ENCODE results near the gene SEC31B.

SEC31B gene

DNA sequence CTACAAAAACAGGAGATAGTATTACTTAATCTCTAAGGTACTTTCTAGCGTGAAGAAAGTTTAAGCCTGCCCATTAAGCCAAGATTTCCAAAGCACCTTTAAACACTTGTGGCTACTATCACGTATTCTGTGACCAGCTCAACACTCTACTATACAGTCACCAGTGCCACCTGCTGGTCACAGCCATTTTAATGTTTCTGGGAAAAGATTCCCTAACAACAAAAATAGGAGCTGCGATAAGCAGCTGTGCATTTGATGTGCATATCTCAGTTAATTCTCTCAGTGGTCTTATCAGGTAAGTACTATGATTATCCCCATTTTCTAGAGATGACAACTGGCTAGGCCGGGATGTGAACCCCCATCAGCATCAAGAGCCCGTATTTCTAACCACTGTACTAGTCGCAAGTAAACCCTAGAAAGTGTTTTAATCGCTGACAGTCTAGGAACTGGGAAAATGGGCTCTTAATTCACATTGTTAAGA is 860 bp downstream of the SEC31B start:
- peaks cover 20% of the 10 kb centered on the region for H3K36me3 Mint-ChIP-seq
- no peaks in the 10 kb centered on the region for H3K9me3 Mint-ChIP-seq
- no peak overlapping the region for H3K27ac Mint-ChIP-seq
- ATAC-seq (ENCODE audit: low read depth) (peak; percentile 63), DNase-seq (ENCODE audit: low spot score in 2 of 2) (peak; percentile 32 to 43)
- H3K27me3 Mint-ChIP-seq, result peaks cover 3% of the 10 kb centered on the region
- no peak overlapping the region for H3K4me3 Mint-ChIP-seq
- H3K4me1 Mint-ChIP-seq, result peaks cover 5% of the 10 kb centered on the region

DNA sequence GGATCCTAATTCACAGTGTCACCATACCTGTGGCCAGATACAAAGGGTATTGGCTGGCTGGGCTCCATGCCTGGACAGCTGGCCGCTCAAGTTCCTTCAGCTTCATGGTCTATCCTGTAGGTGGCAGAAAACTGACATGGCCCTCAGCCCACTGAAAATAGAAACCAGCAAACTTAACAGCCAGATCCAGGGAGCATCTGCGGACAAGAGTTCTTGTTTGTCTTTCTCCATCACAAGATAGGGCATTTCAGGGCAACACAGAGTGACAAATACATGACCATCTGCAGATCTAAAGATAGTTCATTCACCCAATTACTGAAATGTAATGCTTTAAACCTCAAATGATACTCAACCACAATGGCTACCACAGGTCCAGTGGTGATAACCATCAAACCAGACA is 2.8 kb downstream of the SEC31B start:
- H3K4me3 Mint-ChIP-seq, result no peak overlapping the region
- H3K9me3 Mint-ChIP-seq, result no peaks in the 10 kb centered on the region
- ATAC-seq (ENCODE audit: low read depth) (no peak), DNase-seq (ENCODE audit: low spot score in 2 of 2) (no peak)
- H3K27ac Mint-ChIP-seq, result no peak overlapping the region
- peaks cover 5% of the 10 kb centered on the region for H3K4me1 Mint-ChIP-seq
- peaks cover 19% of the 10 kb centered on the region for H3K36me3 Mint-ChIP-seq
- H3K27me3 Mint-ChIP-seq, result peaks cover 3% of the 10 kb centered on the region

DNA sequence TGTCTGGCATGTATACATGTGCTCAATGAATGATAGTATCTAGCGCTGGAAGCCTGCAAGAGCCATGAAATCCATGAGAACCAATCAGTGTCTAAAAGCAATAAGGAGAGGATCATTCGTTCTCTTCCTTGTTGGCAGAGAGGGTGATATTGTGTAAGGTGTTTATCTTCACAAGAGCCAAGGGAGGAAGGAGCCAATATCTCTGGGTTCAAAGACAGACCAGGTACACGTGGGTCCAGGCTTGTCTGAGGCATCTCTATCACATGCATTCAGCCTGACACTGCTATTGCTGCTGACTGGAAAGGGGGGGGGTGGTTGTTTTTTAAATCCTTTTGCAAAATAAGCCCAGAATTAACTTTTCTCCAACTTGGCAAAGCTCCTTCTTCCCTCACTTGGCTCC is 4.0 kb downstream of the SEC31B start:
- DNase-seq (ENCODE audit: low spot score in 2 of 2) (no peak), ATAC-seq (ENCODE audit: low read depth) (no peak)
- peaks cover 5% of the 10 kb centered on the region for H3K4me1 Mint-ChIP-seq
- H3K27me3 Mint-ChIP-seq, result peaks cover 3% of the 10 kb centered on the region
- H3K9me3 Mint-ChIP-seq, result no peaks in the 10 kb centered on the region
- H3K36me3 Mint-ChIP-seq, result peaks cover 22% of the 10 kb centered on the region
- no peak overlapping the region for H3K4me3 Mint-ChIP-seq
- no peak overlapping the region for H3K27ac Mint-ChIP-seq

DNA sequence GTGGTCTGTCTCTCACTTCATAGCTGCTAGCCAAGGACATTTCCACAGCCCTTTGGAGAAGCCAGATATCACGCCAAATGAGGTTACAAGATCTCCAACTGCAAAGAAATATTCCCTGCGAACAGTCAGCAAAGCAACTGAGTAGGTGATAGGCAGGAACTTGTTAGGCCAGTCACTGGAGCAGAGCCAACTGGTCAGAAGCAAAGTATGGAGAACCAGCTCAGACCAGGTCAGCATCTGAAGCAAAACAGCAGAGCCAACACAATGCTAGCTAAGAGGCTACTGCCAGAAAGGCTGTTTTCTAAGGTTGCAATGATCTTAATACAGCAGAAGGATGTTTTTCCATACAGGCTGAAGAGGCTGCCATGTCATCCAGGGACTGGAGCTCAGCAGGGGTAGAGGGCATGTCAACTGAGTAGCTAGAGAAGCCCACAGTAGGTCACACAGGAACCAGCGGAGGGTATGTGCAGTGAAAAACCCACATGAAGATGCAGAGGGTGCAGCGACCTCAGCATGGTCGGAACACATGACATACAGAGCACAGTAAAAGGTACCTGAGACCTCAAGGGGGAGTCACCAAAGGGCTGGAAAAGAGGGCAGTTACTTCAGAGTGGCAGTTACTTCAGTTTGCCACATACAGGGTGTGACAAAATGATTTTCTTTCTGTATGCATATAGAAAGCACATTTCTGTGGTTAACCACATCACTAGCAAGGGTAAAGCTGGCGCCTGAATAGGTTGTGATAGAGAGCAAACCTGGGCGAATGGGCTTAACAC is 8.9 kb downstream of the SEC31B start:
- no peak overlapping the region for H3K4me3 Mint-ChIP-seq
- H3K36me3 Mint-ChIP-seq, result peaks cover 17% of the 10 kb centered on the region
- no peaks in the 10 kb centered on the region for H3K27me3 Mint-ChIP-seq
- H3K27ac Mint-ChIP-seq, result no peak overlapping the region
- no peak for ATAC-seq (ENCODE audit: low read depth)
- no peaks in the 10 kb centered on the region for H3K9me3 Mint-ChIP-seq
- DNase-seq (ENCODE audit: low spot score in 2 of 2), result no peak
- H3K4me1 Mint-ChIP-seq, result no peaks in the 10 kb centered on the region

DNA sequence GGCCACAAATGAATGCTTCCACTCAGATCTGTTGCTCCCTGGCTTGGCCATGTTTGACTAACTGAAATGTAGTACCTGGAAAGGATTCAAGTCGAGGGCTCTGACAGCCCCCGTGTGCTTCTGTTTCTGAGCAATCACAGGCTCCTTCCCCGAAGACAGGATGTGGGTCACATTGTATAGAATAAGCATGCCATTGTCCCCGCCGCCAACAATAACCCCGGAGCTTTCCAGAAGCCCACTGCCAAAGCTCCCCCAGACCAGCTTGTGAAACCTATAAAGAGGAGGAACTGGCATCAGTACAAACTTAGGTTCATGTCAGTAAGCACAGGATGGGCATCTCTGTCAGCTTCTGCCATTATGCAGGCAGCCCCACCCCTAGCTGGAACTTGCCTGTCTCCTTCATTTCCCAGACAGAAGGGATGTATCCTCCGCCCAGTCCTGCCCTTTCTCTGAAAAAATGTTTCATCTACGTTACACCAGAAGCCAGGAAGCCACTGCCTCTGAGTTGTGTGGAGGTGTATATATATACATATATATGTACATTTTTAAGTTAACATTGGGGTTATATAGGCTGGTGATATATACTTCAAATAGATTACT is 10.3 kb downstream of the SEC31B start:
- no peak overlapping the region for H3K27ac Mint-ChIP-seq
- no peaks in the 10 kb centered on the region for H3K4me1 Mint-ChIP-seq
- DNase-seq (ENCODE audit: low spot score in 2 of 2) (no peak), ATAC-seq (ENCODE audit: low read depth) (no peak)
- H3K4me3 Mint-ChIP-seq, result no peak overlapping the region
- H3K27me3 Mint-ChIP-seq, result no peaks in the 10 kb centered on the region
- peaks cover 24% of the 10 kb centered on the region for H3K36me3 Mint-ChIP-seq
- no peaks in the 10 kb centered on the region for H3K9me3 Mint-ChIP-seq

DNA sequence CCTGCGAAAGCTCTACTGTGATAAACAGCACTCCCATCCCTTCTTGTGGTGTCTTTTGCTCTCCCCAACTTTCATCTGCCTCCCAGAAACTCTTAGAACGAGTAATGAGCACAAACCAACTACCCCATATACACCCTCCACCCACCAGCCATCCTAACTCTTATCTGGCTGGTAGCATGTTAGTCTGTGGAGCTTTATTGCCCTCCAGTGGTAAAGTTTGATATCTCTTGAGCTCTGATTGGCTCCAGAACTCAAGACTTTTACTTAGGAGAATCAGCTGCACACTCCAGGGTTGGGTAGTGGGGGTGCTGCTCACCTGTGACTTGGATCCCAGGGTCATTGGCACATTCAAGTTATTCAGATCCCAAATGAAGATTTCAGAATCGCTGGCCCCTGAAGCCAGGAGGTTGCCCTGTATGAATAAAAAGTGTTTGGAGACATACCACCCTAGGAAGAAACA is 10.9 kb downstream of the SEC31B start:
- no peaks in the 10 kb centered on the region for H3K27me3 Mint-ChIP-seq
- H3K4me3 Mint-ChIP-seq, result no peak overlapping the region
- H3K36me3 Mint-ChIP-seq, result peaks cover 25% of the 10 kb centered on the region
- peak; percentile 63 for ATAC-seq (ENCODE audit: low read depth)
- DNase-seq (ENCODE audit: low spot score in 2 of 2), result peak in 1 of 2 donors; percentile 16
- H3K27ac Mint-ChIP-seq, result no peak overlapping the region
- no peaks in the 10 kb centered on the region for H3K9me3 Mint-ChIP-seq
- no peaks in the 10 kb centered on the region for H3K4me1 Mint-ChIP-seq

DNA sequence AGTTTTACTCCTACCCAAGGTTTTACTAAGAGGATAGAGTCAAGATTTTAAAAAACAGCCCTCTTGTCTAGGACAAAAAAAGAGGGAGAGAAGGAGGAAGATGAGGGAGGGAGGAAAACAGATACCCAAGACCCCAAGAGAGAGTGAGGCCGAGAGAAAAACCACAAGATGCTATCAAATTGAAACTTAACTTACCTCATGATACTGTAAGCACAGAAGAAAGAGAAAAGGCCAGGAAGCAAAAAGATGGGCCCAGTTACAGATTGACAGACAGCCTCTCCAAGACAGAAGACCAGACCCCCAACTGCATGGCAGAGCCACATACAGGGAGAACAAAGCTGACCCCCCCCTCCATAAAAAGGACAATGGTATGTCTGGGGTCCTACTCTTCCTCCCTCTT is 11.4 kb downstream of the SEC31B start:
- Mint-ChIP-seq H3K36me3 (peaks cover 25% of the 10 kb centered on the region), H3K27ac (no peak overlapping the region), H3K4me3 (no peak overlapping the region), H3K9me3 (no peaks in the 10 kb centered on the region), H3K27me3 (no peaks in the 10 kb centered on the region), H3K4me1 (no peaks in the 10 kb centered on the region)
- no peak for ATAC-seq (ENCODE audit: low read depth)
- no peak for DNase-seq (ENCODE audit: low spot score in 2 of 2)

DNA sequence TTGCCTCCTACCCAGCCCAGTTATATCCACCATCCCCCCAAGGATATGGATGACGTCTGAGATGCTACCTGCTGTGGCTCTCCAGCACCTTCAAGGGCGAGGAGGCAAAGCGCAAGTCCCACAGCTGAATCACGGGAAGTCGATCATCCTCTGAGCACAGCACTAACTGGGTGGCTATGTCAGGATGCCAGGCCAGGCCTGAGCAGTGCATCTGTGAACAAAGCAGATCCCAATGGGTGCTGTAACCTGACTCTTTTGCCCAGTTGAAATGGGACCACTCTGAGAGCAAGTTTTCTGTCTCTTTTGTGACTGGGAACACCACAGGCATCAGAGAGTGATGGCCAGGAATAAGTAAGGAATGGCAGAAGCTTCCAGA is 12.3 kb downstream of the SEC31B start:
- DNase-seq (ENCODE audit: low spot score in 2 of 2) (no peak), ATAC-seq (ENCODE audit: low read depth) (no peak)
- Mint-ChIP-seq H3K36me3 (peaks cover 22% of the 10 kb centered on the region), H3K9me3 (no peaks in the 10 kb centered on the region), H3K27me3 (no peaks in the 10 kb centered on the region), H3K4me1 (no peaks in the 10 kb centered on the region), H3K27ac (no peak overlapping the region), H3K4me3 (no peak overlapping the region)

DNA sequence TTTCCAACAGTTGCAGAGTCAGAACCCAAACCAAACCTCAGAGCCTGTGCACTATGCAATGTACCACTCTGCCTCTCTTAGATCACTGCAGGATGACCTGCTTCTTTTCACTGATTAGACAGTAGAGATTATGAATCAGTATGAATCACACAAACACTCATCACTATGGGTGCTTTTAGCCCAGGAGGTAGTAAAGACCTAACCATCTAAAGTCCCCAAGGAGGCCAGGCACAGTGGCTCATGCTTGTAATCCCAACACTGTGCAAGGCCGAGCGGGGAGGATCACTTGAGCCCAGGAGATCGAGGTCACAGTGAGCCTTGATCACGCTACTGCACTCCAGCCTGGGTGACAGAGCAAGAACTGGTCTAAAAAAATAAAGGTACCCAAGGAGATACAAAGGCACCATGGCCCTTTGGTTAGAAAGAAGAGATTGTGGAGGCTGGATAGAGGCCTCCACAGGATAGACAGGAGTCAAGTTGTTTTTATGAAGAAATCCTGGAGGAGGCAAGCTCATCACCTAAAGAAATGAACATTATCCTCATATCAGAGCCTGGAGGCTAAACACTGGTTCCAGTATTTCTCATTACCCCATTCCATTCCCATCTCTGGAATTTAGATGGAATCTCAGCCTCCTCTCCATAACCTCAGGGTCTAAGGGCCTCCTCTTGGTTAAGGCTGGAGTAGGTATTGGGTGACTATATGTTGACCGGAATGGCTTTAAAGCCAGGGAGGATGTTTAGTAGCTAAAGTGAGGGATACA is 12.9 kb downstream of the SEC31B start:
- Mint-ChIP-seq H3K27ac (no peak overlapping the region), H3K36me3 (peaks cover 24% of the 10 kb centered on the region), H3K27me3 (no peaks in the 10 kb centered on the region), H3K9me3 (no peaks in the 10 kb centered on the region), H3K4me1 (no peaks in the 10 kb centered on the region), H3K4me3 (no peak overlapping the region)
- no peak for ATAC-seq (ENCODE audit: low read depth)
- no peak for DNase-seq (ENCODE audit: low spot score in 2 of 2)

DNA sequence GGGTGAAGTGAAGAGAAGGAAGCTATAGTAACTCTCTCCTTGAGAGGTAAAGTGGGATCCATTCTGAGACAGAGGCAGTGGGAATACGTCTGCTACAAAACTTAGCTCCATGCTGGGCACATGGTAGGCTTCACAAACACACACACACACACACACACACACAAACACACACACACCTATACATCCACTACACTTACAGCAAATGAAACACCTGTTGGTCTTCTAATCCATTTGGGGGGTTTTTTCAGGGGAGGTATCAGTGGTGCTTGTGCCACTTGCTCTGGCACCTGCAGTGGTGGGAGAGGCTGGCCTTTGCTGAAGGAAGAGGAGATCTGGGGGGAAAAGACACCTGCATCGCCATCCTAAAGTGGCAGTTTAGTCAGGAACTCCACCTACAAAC is 14.5 kb downstream of the SEC31B start:
- H3K9me3 Mint-ChIP-seq, result no peaks in the 10 kb centered on the region
- no peak overlapping the region for H3K27ac Mint-ChIP-seq
- H3K4me3 Mint-ChIP-seq, result no peak overlapping the region
- H3K36me3 Mint-ChIP-seq, result peaks cover 24% of the 10 kb centered on the region
- no peaks in the 10 kb centered on the region for H3K4me1 Mint-ChIP-seq
- H3K27me3 Mint-ChIP-seq, result no peaks in the 10 kb centered on the region
- ATAC-seq (ENCODE audit: low read depth), result no peak
- no peak for DNase-seq (ENCODE audit: low spot score in 2 of 2)

DNA sequence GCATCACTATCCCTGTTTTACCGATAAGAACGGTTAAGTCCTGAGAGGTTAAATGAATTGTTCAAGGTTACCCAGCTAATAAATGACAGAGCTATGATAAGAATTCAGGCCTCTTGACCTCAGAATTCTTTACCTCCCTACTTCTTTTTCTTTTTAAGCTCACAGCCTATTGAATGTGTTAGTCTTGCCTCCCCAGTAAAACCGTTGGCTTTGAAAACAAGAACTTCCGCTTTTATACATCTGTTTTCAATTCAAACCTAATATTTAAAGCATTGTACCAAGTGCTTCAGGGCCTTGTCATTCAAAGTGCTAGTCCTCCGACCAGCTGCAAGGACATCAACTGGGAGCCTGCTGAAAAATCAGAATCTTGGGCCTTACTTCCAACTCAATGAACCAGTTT is 15.6 kb downstream of the SEC31B start:
- no peak for DNase-seq (ENCODE audit: low spot score in 2 of 2)
- no peaks in the 10 kb centered on the region for H3K9me3 Mint-ChIP-seq
- H3K4me1 Mint-ChIP-seq, result no peaks in the 10 kb centered on the region

DNA sequence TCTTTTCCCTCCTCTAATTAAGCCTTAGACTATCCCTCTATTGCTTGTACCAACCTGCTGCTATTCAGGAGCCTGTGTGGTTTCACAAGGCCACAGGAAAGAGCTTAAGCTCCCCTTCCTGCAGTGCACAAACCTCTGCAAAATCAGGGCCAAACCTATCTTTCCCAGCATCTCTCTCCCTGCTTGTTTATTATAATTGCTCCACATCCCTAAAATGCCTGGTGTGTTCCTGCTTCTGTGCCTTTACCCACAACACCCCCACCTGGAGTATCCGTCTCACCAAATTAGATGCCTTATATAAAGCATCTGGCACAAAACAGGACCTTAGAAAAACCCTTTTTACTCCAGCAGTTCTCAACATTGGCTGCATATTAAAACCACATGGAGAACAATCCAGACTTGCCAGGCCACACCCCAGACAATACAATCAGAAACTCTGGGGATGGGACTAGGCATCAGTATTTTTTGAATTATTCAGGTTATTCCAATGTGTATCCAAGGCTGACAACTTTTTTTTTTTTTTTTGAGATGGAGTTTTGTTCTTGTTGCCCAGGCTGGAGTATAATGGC is 16.7 kb downstream of the SEC31B start:
- H3K36me3 Mint-ChIP-seq, result peaks cover 32% of the 10 kb centered on the region
- no peaks in the 10 kb centered on the region for H3K9me3 Mint-ChIP-seq
- no peaks in the 10 kb centered on the region for H3K27me3 Mint-ChIP-seq
- no peak for ATAC-seq (ENCODE audit: low read depth)
- no peak for DNase-seq (ENCODE audit: low spot score in 2 of 2)
- H3K4me1 Mint-ChIP-seq, result no peaks in the 10 kb centered on the region
- H3K27ac Mint-ChIP-seq, result no peak overlapping the region
- no peak overlapping the region for H3K4me3 Mint-ChIP-seq

More for the DNA sequence above, 15.6 kb downstream of the SEC31B start:
- Mint-ChIP-seq H3K27me3 (no peaks in the 10 kb centered on the region), H3K4me3 (no peak overlapping the region), H3K27ac (no peak overlapping the region), H3K36me3 (peaks cover 31% of the 10 kb centered on the region)
- ATAC-seq (ENCODE audit: low read depth), result no peak

DNA sequence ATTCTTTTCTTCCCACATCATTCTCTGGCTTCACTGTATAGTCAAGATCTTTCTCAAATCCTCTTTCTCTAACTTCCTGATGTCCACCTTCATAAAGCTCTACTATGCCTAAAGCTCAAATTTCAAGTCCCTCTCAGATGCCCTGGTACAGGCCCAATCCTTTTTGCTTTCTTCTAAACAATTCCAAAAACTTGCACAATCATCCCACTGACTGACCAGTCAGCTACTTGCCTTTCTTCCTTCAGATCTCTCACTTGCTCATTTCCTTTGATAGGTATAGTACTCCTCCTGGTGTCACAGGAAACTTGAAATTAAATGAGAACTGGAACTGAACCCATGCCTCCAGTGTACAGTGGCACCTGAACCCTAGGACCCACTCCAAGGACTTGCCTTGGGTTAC is 18.2 kb downstream of the SEC31B start:
- no peak overlapping the region for H3K27ac Mint-ChIP-seq
- H3K27me3 Mint-ChIP-seq, result no peaks in the 10 kb centered on the region
- H3K36me3 Mint-ChIP-seq, result peaks cover 33% of the 10 kb centered on the region
- no peak for DNase-seq (ENCODE audit: low spot score in 2 of 2)
- no peaks in the 10 kb centered on the region for H3K4me1 Mint-ChIP-seq
- no peak overlapping the region for H3K4me3 Mint-ChIP-seq
- no peak for ATAC-seq (ENCODE audit: low read depth)
- H3K9me3 Mint-ChIP-seq, result no peaks in the 10 kb centered on the region

DNA sequence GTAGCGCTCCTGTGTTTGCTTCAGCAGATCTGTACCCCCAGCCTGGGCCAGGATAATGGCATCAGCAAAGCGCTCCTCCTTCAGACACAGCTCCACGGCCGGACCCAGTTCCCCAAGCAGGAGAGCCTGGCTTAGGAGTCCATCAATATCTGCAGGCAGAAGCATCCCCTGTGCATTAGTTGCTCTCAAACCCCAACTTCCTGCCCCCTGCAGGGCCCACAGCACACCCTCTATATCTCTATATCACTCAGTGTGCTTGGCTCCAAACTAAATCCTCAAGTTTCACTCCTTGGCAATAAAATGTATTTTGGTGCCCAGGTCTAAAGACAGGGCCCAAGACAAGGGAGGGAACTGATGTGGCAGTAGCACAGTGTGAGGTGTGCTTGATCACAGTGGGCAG is 21.6 kb downstream of the SEC31B start:
- Mint-ChIP-seq H3K27ac (no peak overlapping the region), H3K36me3 (peaks cover 38% of the 10 kb centered on the region), H3K9me3 (no peaks in the 10 kb centered on the region), H3K4me1 (no peaks in the 10 kb centered on the region), H3K27me3 (no peaks in the 10 kb centered on the region), H3K4me3 (no peak overlapping the region)
- ATAC-seq (ENCODE audit: low read depth) (no peak), DNase-seq (ENCODE audit: low spot score in 2 of 2) (no peak)

All from memory B cell (primary cell).